ENCODE data around the gene TMEM250. TPM values are rescaled to one million over a fixed set of nuclear protein-coding genes. Genes with fewer than 3 reads are reported as not detected.

The TMEM250 gene
- polyA plus RNA-seq, 1 of the 3 experiments (the other 2 are of a cell fraction): 25.9 TPM

GRCh38 chr9:136109351-136110081 is 9.2 kb downstream of the TMEM250 start:
- 60% methylated on average over 2 of the region's 48 CpGs for WGBS (ENCODE audit: low lambda C conversion rate)
- CTCF ChIA-PET: interaction anchor here (0.9 to 5.3 kb wide), 4 partner anchors 8 to 142 kb away, joined by 4 to 21 read pairs (median 5); no protein-coding TSS in a partner anchor
- 0 out of 2 replicates have a peak overlapping the region, but pooled peaks have one; percentile 22 for H2AFZ ChIP-seq (ENCODE audit: low read depth)
- TF ChIP-seq, protein P1, sequence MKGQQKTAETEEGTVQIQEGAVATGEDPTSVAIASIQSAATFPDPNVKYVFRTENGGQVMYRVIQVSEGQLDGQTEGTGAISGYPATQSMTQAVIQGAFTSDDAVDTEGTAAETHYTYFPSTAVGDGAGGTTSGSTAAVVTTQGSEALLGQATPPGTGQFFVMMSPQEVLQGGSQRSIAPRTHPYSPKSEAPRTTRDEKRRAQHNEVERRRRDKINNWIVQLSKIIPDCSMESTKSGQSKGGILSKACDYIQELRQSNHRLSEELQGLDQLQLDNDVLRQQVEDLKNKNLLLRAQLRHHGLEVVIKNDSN (IDR thresholded peaks at IDR 0.05; ENCODE audit: borderline replicate concordance, low read depth): peak; percentile 59; the same call in 1 of the 2 replicates
- TF ChIP-seq TEAD4 (IDR thresholded peaks at IDR 0.05; ENCODE audit: borderline replicate concordance, insufficient read depth) (peak; percentile 49; the same call in 1 of the 2 replicates), FOXM1 (IDR thresholded peaks at IDR 0.05; ENCODE audit: low read depth) (peak; percentile 36; the same call in 1 of the 2 replicates), RCOR1 (IDR thresholded peaks at IDR 0.05; ENCODE audit: low read length) (peak; percentile 86), TCF12 (IDR thresholded peaks at IDR 0.05) (peak; percentile 87), RXRA (IDR thresholded peaks at IDR 0.05; ENCODE audit: borderline replicate concordance, low read depth) (peak; percentile 60; the same call in 1 of the 2 replicates), SIN3A (IDR thresholded peaks at IDR 0.05; ENCODE audit: borderline replicate concordance, low read depth, low read length) (peak; percentile 68; the same call in 1 of the 2 replicates), GATA2 (CRISPR knock-in tag; IDR thresholded peaks at IDR 0.05) (no peak), FOXJ3 (CRISPR knock-in tag; IDR thresholded peaks at IDR 0.05) (no peak), POLR2AphosphoS5 (IDR thresholded peaks at IDR 0.05; ENCODE audit: low read depth, low read length) (peak; percentile 61), EZH2phosphoT487 (IDR thresholded peaks at IDR 0.05; ENCODE audit: borderline replicate concordance, low read depth) (no peak), CTCF (IDR thresholded peaks at IDR 0.05) (no peak), YY1 (IDR thresholded peaks at IDR 0.05; ENCODE audit: low read depth) (no peak), EP300 (IDR thresholded peaks at IDR 0.05; ENCODE audit: borderline replicate concordance in 1 of 2, low read depth in 1 of 2, low read length in 1 of 2) (peak; percentile 56 to 66; a peak in 2 of 4 replicates), NFIC (IDR thresholded peaks at IDR 0.05; ENCODE audit: borderline replicate concordance) (peak; percentile 98), FOSL2 (IDR thresholded peaks at IDR 0.05; ENCODE audit: borderline replicate concordance, low read depth) (peak; percentile 82; the same call in 1 of the 2 replicates), MXI1 (IDR thresholded peaks at IDR 0.05; ENCODE audit: low read depth, low read length) (peak; percentile 90), RAD21 (IDR thresholded peaks at IDR 0.05; ENCODE audit: low read length) (peak; percentile 21), NRF1 (IDR thresholded peaks at IDR 0.05; ENCODE audit: low read depth, low read length) (no peak), ELF1 (IDR thresholded peaks at IDR 0.05) (no peak), GABPA (IDR thresholded peaks at IDR 0.05; ENCODE audit: low read depth) (no peak), RFX5 (IDR thresholded peaks at IDR 0.05; ENCODE audit: low read length) (no peak), TAF1 (IDR thresholded peaks at IDR 0.05; ENCODE audit: borderline replicate concordance, low read depth, low read length) (peak; percentile 49; the same call in 1 of the 2 replicates), SMC3 (IDR thresholded peaks at IDR 0.05; ENCODE audit: low read depth, low read length) (0 out of 2 replicates have a peak, but pooled peaks have one; percentile 17)
- TF ChIP-seq, protein P2, sequence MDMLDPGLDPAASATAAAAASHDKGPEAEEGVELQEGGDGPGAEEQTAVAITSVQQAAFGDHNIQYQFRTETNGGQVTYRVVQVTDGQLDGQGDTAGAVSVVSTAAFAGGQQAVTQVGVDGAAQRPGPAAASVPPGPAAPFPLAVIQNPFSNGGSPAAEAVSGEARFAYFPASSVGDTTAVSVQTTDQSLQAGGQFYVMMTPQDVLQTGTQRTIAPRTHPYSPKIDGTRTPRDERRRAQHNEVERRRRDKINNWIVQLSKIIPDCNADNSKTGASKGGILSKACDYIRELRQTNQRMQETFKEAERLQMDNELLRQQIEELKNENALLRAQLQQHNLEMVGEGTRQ (IDR thresholded peaks at IDR 0.05; ENCODE audit: borderline replicate concordance, low read depth, low read length): no peak
- TF ChIP-seq, protein P3, sequence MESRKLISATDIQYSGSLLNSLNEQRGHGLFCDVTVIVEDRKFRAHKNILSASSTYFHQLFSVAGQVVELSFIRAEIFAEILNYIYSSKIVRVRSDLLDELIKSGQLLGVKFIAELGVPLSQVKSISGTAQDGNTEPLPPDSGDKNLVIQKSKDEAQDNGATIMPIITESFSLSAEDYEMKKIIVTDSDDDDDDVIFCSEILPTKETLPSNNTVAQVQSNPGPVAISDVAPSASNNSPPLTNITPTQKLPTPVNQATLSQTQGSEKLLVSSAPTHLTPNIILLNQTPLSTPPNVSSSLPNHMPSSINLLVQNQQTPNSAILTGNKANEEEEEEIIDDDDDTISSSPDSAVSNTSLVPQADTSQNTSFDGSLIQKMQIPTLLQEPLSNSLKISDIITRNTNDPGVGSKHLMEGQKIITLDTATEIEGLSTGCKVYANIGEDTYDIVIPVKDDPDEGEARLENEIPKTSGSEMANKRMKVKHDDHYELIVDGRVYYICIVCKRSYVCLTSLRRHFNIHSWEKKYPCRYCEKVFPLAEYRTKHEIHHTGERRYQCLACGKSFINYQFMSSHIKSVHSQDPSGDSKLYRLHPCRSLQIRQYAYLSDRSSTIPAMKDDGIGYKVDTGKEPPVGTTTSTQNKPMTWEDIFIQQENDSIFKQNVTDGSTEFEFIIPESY (IDR thresholded peaks at IDR 0.05; ENCODE audit: borderline replicate concordance, low read depth): no peak; the same call in 1 of the 2 replicates
- TF ChIP-seq, protein P4, sequence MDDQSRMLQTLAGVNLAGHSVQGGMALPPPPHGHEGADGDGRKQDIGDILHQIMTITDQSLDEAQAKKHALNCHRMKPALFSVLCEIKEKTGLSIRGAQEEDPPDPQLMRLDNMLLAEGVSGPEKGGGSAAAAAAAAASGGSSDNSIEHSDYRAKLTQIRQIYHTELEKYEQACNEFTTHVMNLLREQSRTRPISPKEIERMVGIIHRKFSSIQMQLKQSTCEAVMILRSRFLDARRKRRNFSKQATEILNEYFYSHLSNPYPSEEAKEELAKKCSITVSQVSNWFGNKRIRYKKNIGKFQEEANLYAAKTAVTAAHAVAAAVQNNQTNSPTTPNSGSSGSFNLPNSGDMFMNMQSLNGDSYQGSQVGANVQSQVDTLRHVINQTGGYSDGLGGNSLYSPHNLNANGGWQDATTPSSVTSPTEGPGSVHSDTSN (IDR thresholded peaks at IDR 0.05): peak; percentile 81

More at GRCh38 chr9:136109351-136110081, 9.2 kb downstream of the TMEM250 start:
- peaks cover 4% of the 10 kb centered on the region; the same call in 1 of the 2 replicates for H3K79me2 ChIP-seq (ENCODE audit: insufficient read depth)
- H3K36me3 ChIP-seq (replicated peaks in 1 of 2; ENCODE audit: control insufficient read depth in 1 of 2, insufficient read depth in 2 of 2, low read length in 1 of 2): peaks cover 0 to 3% of the 10 kb centered on the region in 2 experiments
- H3F3A ChIP-seq (replicated peaks; ENCODE audit: insufficient read depth): peaks cover 10% of the 10 kb centered on the region
- H3K27ac ChIP-seq (ENCODE audit: low read depth in 2 of 2, low read length in 1 of 2): peak overlapping the region; percentile 40 to 79; a peak in 3 of 4 replicates
- no peaks in the 10 kb centered on the region for H4K20me1 ChIP-seq (ENCODE audit: insufficient read depth)
- H3K9me3 ChIP-seq: no peaks in the 10 kb centered on the region
- no peaks in the 10 kb centered on the region for H3K9me2 ChIP-seq
- no peaks in the 10 kb centered on the region for H3K27me3 ChIP-seq (ENCODE audit: insufficient read depth)
- H3K4me2 ChIP-seq: peak overlapping the region; percentile 76
- H3K9ac ChIP-seq: peak overlapping the region; percentile 11; the same call in 1 of the 2 replicates
- H3K4me3 ChIP-seq (ENCODE audit: low read depth in 2 of 2, low read length in 1 of 2): peak overlapping the region; percentile 29 to 43; a peak in 3 of 4 replicates
- H3K4me1 ChIP-seq (ENCODE audit: control insufficient read depth in 1 of 2, insufficient read depth in 2 of 2, low read depth in 1 of 2, low read length in 1 of 2): peaks cover 36 to 52% of the 10 kb centered on the region in 2 experiments; a peak in 3 of 4 replicates
- peak; percentile 96 for DNase-seq
- POLR2A ChIA-PET: interaction anchor here (0.8 to 1.5 kb wide), 2 partner anchors 14 to 57 kb away, joined by 3 to 6 read pairs; no protein-coding TSS in a partner anchor

Data from SK-N-SH (cell line).